GM23338 (cell line): ENCODE data around the gene KCNQ5.

Source experiments
- EZH2 ChIP-seq: fragments of 200-600 bp; sonication (generic); IDR thresholded peaks from one replicate; pipeline ENCODE4 v1.8.0; 2017; ENCODE audit warnings: antibody characterized with exemption, mild to moderate bottlenecking, low read depth; ENCODE audit not compliant: unreplicated experiment
- POLR2AphosphoS5 ChIP-seq: IDR thresholded peaks from 2 replicates; pipeline ENCODE4 v1.6.1; 2016; ENCODE audit warnings: antibody characterized with exemption, low read depth
- TF ChIP-seq, protein P1 (sequence below), 2 experiments: fragments of 200-600 bp in 1 of 2; sonication (generic) in 1 of 2; conservative IDR thresholded peaks; 2 replicates each; pipeline versions ENCODE4 v1.5.1 to v1.6.1; 2016 to 2017; ENCODE audit warnings: antibody characterized with exemption in 2 of 2, low read depth in 2 of 2, mild to moderate bottlenecking in 2 of 2, moderate library complexity in 1 of 2
- TF ChIP-seq, protein P2 (sequence below): fragments of 250-450 bp; sonication (Bioruptor Pico); IDR thresholded peaks from 2 replicates; pipeline ENCODE4 v1.5.0; 2020; ENCODE audit warnings: mild to moderate bottlenecking, moderate library complexity

DNA sequence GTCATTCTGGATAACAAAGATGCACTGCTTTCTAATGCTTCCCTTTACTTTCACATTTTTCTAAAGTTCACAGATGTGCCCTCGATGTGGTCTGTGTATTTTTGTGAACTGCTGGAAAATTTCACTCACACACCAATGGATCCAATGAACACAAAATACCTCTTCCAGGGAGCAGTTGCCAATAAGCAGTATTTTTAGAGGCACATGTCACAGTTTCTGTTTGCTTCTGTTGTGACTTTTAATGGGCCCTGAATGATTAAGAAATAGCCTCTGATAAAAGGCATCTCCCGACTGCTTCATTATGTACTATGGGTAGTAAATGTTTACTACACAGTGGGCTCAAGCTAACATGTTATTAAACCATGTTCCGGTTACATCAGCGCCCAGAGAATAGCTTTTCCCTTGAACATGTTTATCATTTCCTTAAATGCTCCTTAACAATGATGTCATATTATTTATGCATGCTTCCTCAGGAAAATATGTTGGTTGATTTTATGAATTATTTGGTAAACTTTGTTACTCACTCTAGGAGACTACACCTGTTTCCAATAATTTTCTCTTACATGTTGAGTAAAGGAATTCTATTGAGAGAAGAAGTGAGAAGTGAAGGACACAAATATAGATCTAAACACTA lies 188.0 kb downstream of the KCNQ5 start:
- TF ChIP-seq, protein P1, sequence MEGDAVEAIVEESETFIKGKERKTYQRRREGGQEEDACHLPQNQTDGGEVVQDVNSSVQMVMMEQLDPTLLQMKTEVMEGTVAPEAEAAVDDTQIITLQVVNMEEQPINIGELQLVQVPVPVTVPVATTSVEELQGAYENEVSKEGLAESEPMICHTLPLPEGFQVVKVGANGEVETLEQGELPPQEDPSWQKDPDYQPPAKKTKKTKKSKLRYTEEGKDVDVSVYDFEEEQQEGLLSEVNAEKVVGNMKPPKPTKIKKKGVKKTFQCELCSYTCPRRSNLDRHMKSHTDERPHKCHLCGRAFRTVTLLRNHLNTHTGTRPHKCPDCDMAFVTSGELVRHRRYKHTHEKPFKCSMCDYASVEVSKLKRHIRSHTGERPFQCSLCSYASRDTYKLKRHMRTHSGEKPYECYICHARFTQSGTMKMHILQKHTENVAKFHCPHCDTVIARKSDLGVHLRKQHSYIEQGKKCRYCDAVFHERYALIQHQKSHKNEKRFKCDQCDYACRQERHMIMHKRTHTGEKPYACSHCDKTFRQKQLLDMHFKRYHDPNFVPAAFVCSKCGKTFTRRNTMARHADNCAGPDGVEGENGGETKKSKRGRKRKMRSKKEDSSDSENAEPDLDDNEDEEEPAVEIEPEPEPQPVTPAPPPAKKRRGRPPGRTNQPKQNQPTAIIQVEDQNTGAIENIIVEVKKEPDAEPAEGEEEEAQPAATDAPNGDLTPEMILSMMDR (conservative IDR thresholded peaks at IDR 0.05; ENCODE audit: low read depth in 2 of 2): no peak
- TF ChIP-seq EZH2 (no peak), POLR2AphosphoS5 (no peak)
- TF ChIP-seq, protein P2, sequence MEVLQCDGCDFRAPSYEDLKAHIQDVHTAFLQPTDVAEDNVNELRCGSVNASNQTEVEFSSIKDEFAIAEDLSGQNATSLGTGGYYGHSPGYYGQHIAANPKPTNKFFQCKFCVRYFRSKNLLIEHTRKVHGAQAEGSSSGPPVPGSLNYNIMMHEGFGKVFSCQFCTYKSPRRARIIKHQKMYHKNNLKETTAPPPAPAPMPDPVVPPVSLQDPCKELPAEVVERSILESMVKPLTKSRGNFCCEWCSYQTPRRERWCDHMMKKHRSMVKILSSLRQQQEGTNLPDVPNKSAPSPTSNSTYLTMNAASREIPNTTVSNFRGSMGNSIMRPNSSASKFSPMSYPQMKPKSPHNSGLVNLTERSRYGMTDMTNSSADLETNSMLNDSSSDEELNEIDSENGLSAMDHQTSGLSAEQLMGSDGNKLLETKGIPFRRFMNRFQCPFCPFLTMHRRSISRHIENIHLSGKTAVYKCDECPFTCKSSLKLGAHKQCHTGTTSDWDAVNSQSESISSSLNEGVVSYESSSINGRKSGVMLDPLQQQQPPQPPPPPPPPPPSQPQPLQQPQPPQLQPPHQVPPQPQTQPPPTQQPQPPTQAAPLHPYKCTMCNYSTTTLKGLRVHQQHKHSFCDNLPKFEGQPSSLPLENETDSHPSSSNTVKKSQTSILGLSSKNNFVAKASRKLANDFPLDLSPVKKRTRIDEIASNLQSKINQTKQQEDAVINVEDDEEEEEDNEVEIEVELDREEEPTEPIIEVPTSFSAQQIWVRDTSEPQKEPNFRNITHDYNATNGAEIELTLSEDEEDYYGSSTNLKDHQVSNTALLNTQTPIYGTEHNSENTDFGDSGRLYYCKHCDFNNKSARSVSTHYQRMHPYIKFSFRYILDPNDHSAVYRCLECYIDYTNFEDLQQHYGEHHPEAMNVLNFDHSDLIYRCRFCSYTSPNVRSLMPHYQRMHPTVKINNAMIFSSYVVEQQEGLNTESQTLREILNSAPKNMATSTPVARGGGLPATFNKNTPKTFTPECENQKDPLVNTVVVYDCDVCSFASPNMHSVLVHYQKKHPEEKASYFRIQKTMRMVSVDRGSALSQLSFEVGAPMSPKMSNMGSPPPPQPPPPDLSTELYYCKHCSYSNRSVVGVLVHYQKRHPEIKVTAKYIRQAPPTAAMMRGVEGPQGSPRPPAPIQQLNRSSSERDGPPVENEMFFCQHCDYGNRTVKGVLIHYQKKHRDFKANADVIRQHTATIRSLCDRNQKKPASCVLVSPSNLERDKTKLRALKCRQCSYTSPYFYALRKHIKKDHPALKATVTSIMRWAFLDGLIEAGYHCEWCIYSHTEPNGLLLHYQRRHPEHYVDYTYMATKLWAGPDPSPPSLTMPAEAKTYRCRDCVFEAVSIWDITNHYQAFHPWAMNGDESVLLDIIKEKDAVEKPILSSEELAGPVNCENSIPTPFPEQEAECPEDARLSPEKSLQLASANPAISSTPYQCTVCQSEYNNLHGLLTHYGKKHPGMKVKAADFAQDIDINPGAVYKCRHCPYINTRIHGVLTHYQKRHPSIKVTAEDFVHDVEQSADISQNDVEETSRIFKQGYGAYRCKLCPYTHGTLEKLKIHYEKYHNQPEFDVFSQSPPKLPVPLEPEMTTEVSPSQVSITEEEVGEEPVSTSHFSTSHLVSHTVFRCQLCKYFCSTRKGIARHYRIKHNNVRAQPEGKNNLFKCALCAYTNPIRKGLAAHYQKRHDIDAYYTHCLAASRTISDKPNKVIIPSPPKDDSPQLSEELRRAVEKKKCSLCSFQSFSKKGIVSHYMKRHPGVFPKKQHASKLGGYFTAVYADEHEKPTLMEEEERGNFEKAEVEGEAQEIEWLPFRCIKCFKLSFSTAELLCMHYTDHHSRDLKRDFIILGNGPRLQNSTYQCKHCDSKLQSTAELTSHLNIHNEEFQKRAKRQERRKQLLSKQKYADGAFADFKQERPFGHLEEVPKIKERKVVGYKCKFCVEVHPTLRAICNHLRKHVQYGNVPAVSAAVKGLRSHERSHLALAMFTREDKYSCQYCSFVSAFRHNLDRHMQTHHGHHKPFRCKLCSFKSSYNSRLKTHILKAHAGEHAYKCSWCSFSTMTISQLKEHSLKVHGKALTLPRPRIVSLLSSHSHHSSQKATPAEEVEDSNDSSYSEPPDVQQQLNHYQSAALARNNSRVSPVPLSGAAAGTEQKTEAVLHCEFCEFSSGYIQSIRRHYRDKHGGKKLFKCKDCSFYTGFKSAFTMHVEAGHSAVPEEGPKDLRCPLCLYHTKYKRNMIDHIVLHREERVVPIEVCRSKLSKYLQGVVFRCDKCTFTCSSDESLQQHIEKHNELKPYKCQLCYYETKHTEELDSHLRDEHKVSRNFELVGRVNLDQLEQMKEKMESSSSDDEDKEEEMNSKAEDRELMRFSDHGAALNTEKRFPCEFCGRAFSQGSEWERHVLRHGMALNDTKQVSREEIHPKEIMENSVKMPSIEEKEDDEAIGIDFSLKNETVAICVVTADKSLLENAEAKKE (CRISPR knock-in tag): no peak
